Osteoblast (primary cell): ENCODE results near the gene BAD. TPM values are rescaled to one million over a fixed set of nuclear protein-coding genes. Genes with fewer than 3 reads are reported as not detected.

Source experiments
- DNase-seq: peaks from one replicate; pipeline ENCODE4 v3.0.0; 2011; ENCODE audit warnings: low spot score, mixed read lengths; ENCODE audit not compliant: insufficient read length; ENCODE audit errors: missing footprints
- H2AFZ ChIP-seq: 2 replicates; pipeline ENCODE4 v1.6.0; 2011; ENCODE audit warnings: mild to moderate bottlenecking, low read length
- H3K27ac ChIP-seq: 2 replicates; pipeline ENCODE4 v1.5.1; 2011; ENCODE audit warnings: mild to moderate bottlenecking, low read depth, low read length, moderate library complexity
- H3K27me3 ChIP-seq: 2 replicates; pipeline ENCODE4 v1.6.0; 2012; ENCODE audit warnings: mild to moderate bottlenecking, control low read depth, inconsistent platforms, low read length, moderate library complexity; ENCODE audit not compliant: insufficient read depth
- H3K36me3 ChIP-seq: 2 replicates; pipeline ENCODE4 v1.5.1; 2011; ENCODE audit warnings: mild to moderate bottlenecking, low read length, control low read depth, moderate library complexity; ENCODE audit not compliant: insufficient read depth
- H3K4me1 ChIP-seq: 2 replicates; pipeline ENCODE4 v1.5.1; 2011; ENCODE audit warnings: mild to moderate bottlenecking, low read length, control low read depth, moderate library complexity; ENCODE audit not compliant: insufficient read depth
- H3K4me2 ChIP-seq: 2 replicates; pipeline ENCODE4 v1.6.0; 2011; ENCODE audit warnings: mild to moderate bottlenecking, low read length; ENCODE audit not compliant: insufficient read depth
- H3K4me3 ChIP-seq: fragments of 200-600 bp; sonication (generic); 3 replicates; pipeline ENCODE4 v1.5.1; 2012; ENCODE audit warnings: mild to moderate bottlenecking, low read length, inconsistent platforms; ENCODE audit not compliant: insufficient read depth
- H3K79me2 ChIP-seq: 2 replicates; pipeline ENCODE4 v1.6.0; 2012; ENCODE audit warnings: mild to moderate bottlenecking, low read length, control low read depth, inconsistent platforms; ENCODE audit not compliant: insufficient read depth
- H3K9me3 ChIP-seq: 2 replicates; pipeline ENCODE4 v1.5.1; 2011; ENCODE audit warnings: low read depth, low read length, control low read depth
- H4K20me1 ChIP-seq: 2 replicates; pipeline ENCODE4 v1.6.0; 2012; ENCODE audit warnings: mild to moderate bottlenecking, low read length, control low read depth; ENCODE audit not compliant: insufficient read depth
- CTCF ChIP-seq: IDR thresholded peaks from 2 replicates; pipeline ENCODE4 v1.5.1; 2011; ENCODE audit warnings: mild to moderate bottlenecking, low read depth, low read length, moderate library complexity; ENCODE audit errors: extremely low read depth
- total RNA-seq: library from RNA; depleted of rRNA; stranded (reverse); fragments of >200 nt; gene quantifications from 2 replicates; pipeline ENCODE4 v1.2.3, GENCODE V29; 2012

The BAD gene
- total RNA-seq, 1 donor = 70.9 TPM

- H3K27ac ChIP-seq = peak overlapping the region; percentile 96
- no peaks in the 10 kb centered on the region for H3K9me3 ChIP-seq
- H2AFZ ChIP-seq = no peak overlapping the region
- H3K4me1 ChIP-seq = peaks cover 30% of the 10 kb centered on the region
- peaks cover 12% of the 10 kb centered on the region for H4K20me1 ChIP-seq
- TF ChIP-seq CTCF = no peak
- no peaks in the 10 kb centered on the region for H3K27me3 ChIP-seq
- no peak for DNase-seq
- peak overlapping the region; percentile 87 for H3K4me3 ChIP-seq
- H3K79me2 ChIP-seq = peaks cover 36% of the 10 kb centered on the region
- peaks cover 20% of the 10 kb centered on the region for H3K36me3 ChIP-seq
- peak overlapping the region; percentile 91 for H3K4me2 ChIP-seq
Measured at GRCh38 chr11:64239662-64240434, 44.6 kb downstream of the BAD start.

DNA sequence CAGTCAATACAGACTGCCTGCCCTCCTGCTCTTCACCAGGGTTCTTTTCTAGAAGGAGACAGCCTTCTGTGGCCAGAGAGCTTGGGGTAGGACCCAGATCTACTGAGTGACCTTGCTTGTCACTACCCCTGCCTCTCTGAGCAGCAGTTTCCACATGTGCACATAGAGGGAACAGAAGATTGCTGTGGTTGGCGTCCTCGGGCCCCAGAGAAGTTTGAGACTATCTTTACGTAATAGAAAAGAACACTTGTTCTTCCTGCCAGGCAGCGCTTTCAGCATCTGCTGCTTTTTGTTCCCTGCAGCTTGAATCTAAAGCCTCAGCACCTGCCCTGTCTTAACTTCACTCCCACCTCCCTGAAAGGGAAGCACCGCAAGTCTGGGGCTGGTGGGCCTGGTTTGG is 45.5 kb downstream of the BAD start:
- Histone ChIP-seq H3K27ac (no peak overlapping the region), H4K20me1 (peaks cover 12% of the 10 kb centered on the region), H3K79me2 (peaks cover 32% of the 10 kb centered on the region), H3K4me2 (no peak overlapping the region), H3K4me3 (no peak overlapping the region), H3K4me1 (peaks cover 28% of the 10 kb centered on the region), H3K27me3 (no peaks in the 10 kb centered on the region), H2AFZ (no peak overlapping the region), H3K9me3 (no peaks in the 10 kb centered on the region), H3K36me3 (peaks cover 17% of the 10 kb centered on the region)
- DNase-seq = no peak
- TF ChIP-seq CTCF = no peak

GRCh38 chr11:64238076-64238475 is 46.4 kb downstream of the BAD start:
- H2AFZ ChIP-seq = no peak overlapping the region
- no peak overlapping the region for H3K4me2 ChIP-seq
- H3K79me2 ChIP-seq = peaks cover 24% of the 10 kb centered on the region
- peaks cover 30% of the 10 kb centered on the region for H3K4me1 ChIP-seq
- no peak for TF ChIP-seq CTCF
- peaks cover 10% of the 10 kb centered on the region for H4K20me1 ChIP-seq
- no peaks in the 10 kb centered on the region for H3K9me3 ChIP-seq
- no peak overlapping the region for H3K4me3 ChIP-seq
- no peaks in the 10 kb centered on the region for H3K27me3 ChIP-seq
- H3K36me3 ChIP-seq = peaks cover 7% of the 10 kb centered on the region
- H3K27ac ChIP-seq = no peak overlapping the region
- no peak for DNase-seq

GRCh38 chr11:64237484-64237951 is 46.9 kb downstream of the BAD start:
- TF ChIP-seq CTCF = no peak

More at GRCh38 chr11:64237484-64237951, 46.9 kb downstream of the BAD start:
- DNase-seq = no peak
- Histone ChIP-seq H3K27me3 (no peaks in the 10 kb centered on the region), H3K79me2 (peaks cover 19% of the 10 kb centered on the region), H3K4me2 (no peak overlapping the region), H2AFZ (no peak overlapping the region), H3K36me3 (peaks cover 5% of the 10 kb centered on the region), H3K4me1 (peaks cover 24% of the 10 kb centered on the region), H3K4me3 (no peak overlapping the region), H4K20me1 (peaks cover 8% of the 10 kb centered on the region), H3K27ac (no peak overlapping the region), H3K9me3 (no peaks in the 10 kb centered on the region)
